PC-9 (cell line): ENCODE measurements around the gene CLDN22.

ENCODE experiments used
- EZH2 ChIP-seq: fragments of 200-600 bp; sonication (generic); IDR thresholded peaks from 2 replicates; pipeline ENCODE4 v1.8.0; 2017; ENCODE audit warnings: antibody characterized with exemption, low read depth
- TF ChIP-seq, protein P1 (sequence below): fragments of 200-600 bp; sonication (generic); conservative IDR thresholded peaks from 2 replicates; pipeline ENCODE4 v1.6.1; 2017; ENCODE audit warnings: mixed run types, antibody characterized with exemption, mild to moderate bottlenecking, moderate library complexity

DNA sequence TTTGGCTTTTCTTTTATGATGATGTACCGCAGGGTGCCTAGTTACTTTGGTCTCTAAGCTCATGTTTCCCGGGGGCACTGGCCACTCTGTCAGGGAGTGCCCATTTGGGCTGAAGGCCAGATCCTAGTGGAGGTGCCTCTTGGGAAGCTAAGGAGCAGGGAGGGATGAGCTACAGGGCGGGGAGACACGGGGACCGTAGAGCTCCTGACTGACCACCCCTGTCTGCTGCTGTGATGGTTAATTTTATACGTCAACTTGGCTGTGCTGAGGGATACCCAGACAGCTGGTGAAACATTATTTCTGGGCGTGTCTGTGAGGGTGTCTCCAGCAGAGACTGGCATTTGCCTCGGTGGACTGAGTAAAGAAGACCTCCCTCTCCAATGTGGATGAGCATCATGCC, 27.1 kb upstream of the CLDN22 start:
- TF ChIP-seq, protein P1, sequence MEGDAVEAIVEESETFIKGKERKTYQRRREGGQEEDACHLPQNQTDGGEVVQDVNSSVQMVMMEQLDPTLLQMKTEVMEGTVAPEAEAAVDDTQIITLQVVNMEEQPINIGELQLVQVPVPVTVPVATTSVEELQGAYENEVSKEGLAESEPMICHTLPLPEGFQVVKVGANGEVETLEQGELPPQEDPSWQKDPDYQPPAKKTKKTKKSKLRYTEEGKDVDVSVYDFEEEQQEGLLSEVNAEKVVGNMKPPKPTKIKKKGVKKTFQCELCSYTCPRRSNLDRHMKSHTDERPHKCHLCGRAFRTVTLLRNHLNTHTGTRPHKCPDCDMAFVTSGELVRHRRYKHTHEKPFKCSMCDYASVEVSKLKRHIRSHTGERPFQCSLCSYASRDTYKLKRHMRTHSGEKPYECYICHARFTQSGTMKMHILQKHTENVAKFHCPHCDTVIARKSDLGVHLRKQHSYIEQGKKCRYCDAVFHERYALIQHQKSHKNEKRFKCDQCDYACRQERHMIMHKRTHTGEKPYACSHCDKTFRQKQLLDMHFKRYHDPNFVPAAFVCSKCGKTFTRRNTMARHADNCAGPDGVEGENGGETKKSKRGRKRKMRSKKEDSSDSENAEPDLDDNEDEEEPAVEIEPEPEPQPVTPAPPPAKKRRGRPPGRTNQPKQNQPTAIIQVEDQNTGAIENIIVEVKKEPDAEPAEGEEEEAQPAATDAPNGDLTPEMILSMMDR, result no peak
- no peak for TF ChIP-seq EZH2
